T-cell (primary cell): ENCODE data around the gene CCDC88B. TPM values are rescaled to one million over a fixed set of nuclear protein-coding genes. Genes with fewer than 3 reads are reported as not detected.

Experiments
- ATAC-seq, 4 experiments: fragments of 200-7000 bp in 3 of 4; fragments of 150-1000 bp in 1 of 4; cut with Tn5 transposase; replicated peaks in 1 of 4; 1 replicate in 3 of 4; 2 replicates in 1 of 4; pipeline ENCODE4 v1.10.0; 2021; ENCODE audit warnings: moderate library complexity in 3 of 4, mild to moderate bottlenecking in 2 of 4, moderate number of reproducible peaks in 1 of 4
- CTCF ChIA-PET, 2 donors: fragments of 300-600 bp; sonication (Branson Sonifier 250); formaldehyde crosslinking; loops; one replicate each; lab custom pipeline; 2022; ENCODE audit warnings: antibody characterized with exemption in 2 of 2; lab: Charles Lee
- POLR2A ChIA-PET, 2 donors: fragments of 300-600 bp; sonication (Branson Sonifier 250); formaldehyde crosslinking; loops; one replicate each; lab custom pipeline; 2022; ENCODE audit warnings: antibody characterized with exemption in 2 of 2; lab: Charles Lee
- DNase-seq, 35 experiments: peaks; one replicate each; pipeline versions ENCODE4 v3.0.0 to v3.0.0-alpha.2; 2013 to 2023
- H3K27ac ChIP-seq: one replicate; pipeline ENCODE4 v1.5.1; 2013; ENCODE audit warnings: low read length
- H3K27me3 ChIP-seq, 2 experiments: replicated peaks in 1 of 2; 1 replicate in 1 of 2; 2 replicates in 1 of 2; pipeline versions ENCODE4 v1.6.1 to v1.7.0; 2013; ENCODE audit warnings: low read length in 1 of 2, mixed read lengths in 1 of 2; ENCODE audit not compliant: control insufficient read depth in 2 of 2, insufficient read depth in 2 of 2; ENCODE audit errors: extremely low read depth in 1 of 2
- H3K36me3 ChIP-seq, 2 donors: 1 replicate in 1 of 2; 2 replicates in 1 of 2; pipeline versions ENCODE4 v1.6.1 to v1.7.0; 2013; ENCODE audit warnings: low read length in 1 of 2; ENCODE audit not compliant: control insufficient read depth in 2 of 2, insufficient read depth in 1 of 2; ENCODE audit errors: extremely low read depth in 1 of 2
- H3K4me1 ChIP-seq, 2 experiments: 1 replicate in 1 of 2; 2 replicates in 1 of 2; pipeline versions ENCODE4 v1.6.1 to v1.7.0; 2013; ENCODE audit warnings: low read length in 2 of 2, mixed read lengths in 1 of 2; ENCODE audit not compliant: insufficient read depth in 2 of 2, control insufficient read depth in 1 of 2; ENCODE audit errors: extremely low read depth in 1 of 2
- H3K4me3 ChIP-seq, 2 donors: 1 replicate in 1 of 2; 2 replicates in 1 of 2; pipeline versions ENCODE4 v1.5.1 to v1.7.0; 2013; ENCODE audit warnings: mild to moderate bottlenecking in 2 of 2, low read length in 1 of 2, moderate library complexity in 1 of 2; ENCODE audit not compliant: control insufficient read depth in 1 of 2; ENCODE audit errors: extremely low read depth in 1 of 2
- H3K9me3 ChIP-seq: 2 replicates; pipeline ENCODE4 v1.7.0; 2013
- H3K27ac Mint-ChIP-seq, 2 donors: one replicate each; pipeline ENCODE4 v1.8.0; 2020 to 2021; ENCODE audit warnings: mild to moderate bottlenecking in 2 of 2, mixed read lengths in 2 of 2
- H3K27me3 Mint-ChIP-seq, 2 donors: one replicate each; pipeline ENCODE4 v1.8.0; 2021 to 2022; ENCODE audit warnings: mixed read lengths in 2 of 2
- H3K36me3 Mint-ChIP-seq: one replicate; pipeline ENCODE4 v1.8.0; 2021; ENCODE audit warnings: mixed read lengths
- H3K4me1 Mint-ChIP-seq, 3 donors: one replicate each; pipeline ENCODE4 v1.8.0; 2020 to 2022; ENCODE audit warnings: mixed read lengths in 3 of 3, mild to moderate bottlenecking in 1 of 3
- H3K4me3 Mint-ChIP-seq, 3 donors: one replicate each; pipeline ENCODE4 v1.8.0; 2020 to 2022; ENCODE audit warnings: mild to moderate bottlenecking in 3 of 3, mixed read lengths in 3 of 3, moderate library complexity in 3 of 3
- H3K9me3 Mint-ChIP-seq, 3 donors: one replicate each; pipeline ENCODE4 v1.8.0; 2020 to 2022; ENCODE audit warnings: mixed read lengths in 3 of 3
- WGBS: methylation state at CpG from one replicate; pipeline ENCODE4 v1.1.5; 2013; ENCODE audit warnings: missing lambda C conversion rate; ENCODE audit not compliant: insufficient coverage; 5-methylcytosine and 5-hydroxymethylcytosine counted together
- total RNA-seq, 35 experiments: library from RNA in 6 of 35; stranded (reverse) in 6 of 35; fragments of 120-200 nt in 1 of 35; gene quantifications; one replicate each; pipeline versions ENCODE4 v1.2.1 to v1.2.4 and lab custom pipeline; 2013 to 2026

CCDC88B gene
- total RNA-seq, 5 donors from 2014 or later (not counting 1 experiment from before 2014, with no cell fraction given), result 132 to 144 (median 133) TPM

GRCh38 chr11:64356498-64357411 is 16.8 kb downstream of the CCDC88B start:
- H3K4me3 ChIP-seq, result no peak overlapping the region
- no peaks in the 10 kb centered on the region for H3K27me3 ChIP-seq
- Mint-ChIP-seq H3K9me3 (no peaks in the 10 kb centered on the region), H3K27me3 (no peaks in the 10 kb centered on the region), H3K4me1 (peaks cover 24 to 35% (median 29%) of the 10 kb centered on the region in 3 donors), H3K27ac (peak overlapping the region; percentile 63 to 84), H3K36me3 (peaks cover 4% of the 10 kb centered on the region), H3K4me3 (peak overlapping the region in 2 of 3 donors; percentile 52 to 59)
- CTCF ChIA-PET, result interaction anchor here (0.6 to 0.9 kb wide), 5 partner anchors 14 to 1935 kb away, joined by 3 to 13 read pairs (median 3); no protein-coding TSS in a partner anchor
- 97% methylated on average over 15 of the region's 25 CpGs for WGBS
- no peak for ATAC-seq
- peaks cover 14 to 47% of the 10 kb centered on the region in 2 experiments for H3K4me1 ChIP-seq
- no peak overlapping the region for H3K27ac ChIP-seq
- peaks cover 6 to 38% of the 10 kb centered on the region in 2 donors for H3K36me3 ChIP-seq
- POLR2A ChIA-PET, result no interaction called here
- DNase-seq, result peak in 2 of 35 experiments; percentile 27 to 34
- H3K9me3 ChIP-seq, result no peaks in the 10 kb centered on the region

GRCh38 chr11:64357446-64357845 is 17.4 kb downstream of the CCDC88B start:
- peak overlapping the region in 2 of 3 donors; percentile 71 to 97 for H3K4me3 Mint-ChIP-seq
- no peaks in the 10 kb centered on the region for H3K27me3 ChIP-seq
- no peak overlapping the region for H3K4me3 ChIP-seq
- no peaks in the 10 kb centered on the region for H3K27me3 Mint-ChIP-seq
- H3K4me1 ChIP-seq, result peaks cover 14 to 47% of the 10 kb centered on the region in 2 experiments
- POLR2A ChIA-PET, result no interaction called here
- DNase-seq (no peak), ATAC-seq (no peak)
- no peaks in the 10 kb centered on the region for H3K9me3 Mint-ChIP-seq
- peaks cover 8% of the 10 kb centered on the region for H3K36me3 Mint-ChIP-seq
- peaks cover 24 to 37% (median 31%) of the 10 kb centered on the region in 3 donors for H3K4me1 Mint-ChIP-seq
- peaks cover 4 to 39% of the 10 kb centered on the region in 2 donors for H3K36me3 ChIP-seq
- CTCF ChIA-PET, result no interaction called here
- H3K27ac Mint-ChIP-seq, result peak overlapping the region; percentile 59 to 85
- no peak overlapping the region for H3K27ac ChIP-seq
- H3K9me3 ChIP-seq, result no peaks in the 10 kb centered on the region
- WGBS, result 100% methylated on average over 2 of the region's 6 CpGs

DNA sequence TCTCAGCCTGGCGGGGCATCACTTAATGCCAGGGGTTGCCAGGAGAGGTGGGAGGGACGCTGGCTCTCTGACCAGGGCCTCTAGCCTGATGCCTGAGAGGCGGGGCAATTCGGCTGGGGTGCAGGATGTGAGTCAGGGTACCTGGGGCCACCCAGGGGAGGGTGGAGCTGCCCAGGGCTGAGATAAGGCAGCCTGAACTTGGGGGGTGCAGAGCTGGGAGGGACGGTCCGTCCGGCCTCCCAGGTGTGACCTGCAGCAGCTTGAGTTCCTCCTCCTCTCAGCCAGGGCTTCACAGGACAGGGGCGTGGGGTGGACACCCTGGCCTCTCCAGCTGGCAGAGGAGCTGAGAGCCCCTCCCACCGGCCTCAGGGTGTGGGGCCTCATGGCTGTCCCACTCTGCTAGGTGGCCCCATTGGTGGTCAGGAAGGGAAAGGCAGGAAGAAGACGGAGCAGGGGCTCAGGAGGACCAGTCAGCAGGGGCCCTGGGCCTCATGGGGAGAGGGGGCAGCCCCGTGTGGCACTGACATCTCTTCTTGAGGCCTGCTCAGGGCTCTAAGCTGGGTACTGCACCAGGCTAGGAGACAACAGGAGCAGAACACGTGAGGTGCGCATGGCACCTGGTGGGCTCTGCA is 18.0 kb downstream of the CCDC88B start:
- no peaks in the 10 kb centered on the region for H3K9me3 ChIP-seq
- Mint-ChIP-seq H3K4me3 (peak overlapping the region; percentile 71 to 97 (median 72)), H3K27me3 (no peaks in the 10 kb centered on the region), H3K27ac (peak overlapping the region; percentile 59 to 85), H3K9me3 (no peaks in the 10 kb centered on the region), H3K4me1 (peaks cover 24 to 37% (median 31%) of the 10 kb centered on the region in 3 donors), H3K36me3 (peaks cover 12% of the 10 kb centered on the region)
- H3K27me3 ChIP-seq, result no peaks in the 10 kb centered on the region
- ChIA-PET CTCF (no interaction called here), POLR2A (no interaction called here)
- ATAC-seq (peak in 2 of 4 experiments; percentile 22 to 68), DNase-seq (peak in 6 of 35 experiments; percentile 18 to 66 (median 52))
- peak overlapping the region; percentile 60 for H3K27ac ChIP-seq
- WGBS, result 64% methylated on average over 9 of the region's 13 CpGs
- peaks cover 14 to 47% of the 10 kb centered on the region in 2 experiments for H3K4me1 ChIP-seq
- peaks cover 5 to 37% of the 10 kb centered on the region in 2 donors for H3K36me3 ChIP-seq
- H3K4me3 ChIP-seq, result peak overlapping the region; percentile 54 to 80

DNA sequence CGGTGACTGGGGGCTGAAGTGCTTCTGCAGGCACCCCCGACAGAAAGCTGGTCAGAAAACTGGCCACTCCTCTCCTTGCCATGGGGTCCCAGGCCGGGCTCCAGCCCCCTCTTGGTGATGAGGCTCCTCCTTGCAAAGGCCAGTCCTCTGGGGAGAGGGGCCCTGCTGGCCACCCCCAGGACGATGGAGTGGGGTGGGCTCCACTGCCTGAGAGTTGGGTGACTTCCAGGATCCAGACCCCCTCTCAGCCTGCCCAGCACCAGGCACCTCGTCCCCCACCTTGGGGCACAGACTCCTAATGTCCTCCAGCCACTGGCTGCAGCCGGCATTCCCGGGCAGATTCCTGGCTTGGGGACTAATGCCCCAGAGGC is 18.5 kb downstream of the CCDC88B start:
- Mint-ChIP-seq H3K4me1 (peaks cover 24 to 37% (median 31%) of the 10 kb centered on the region in 3 donors), H3K9me3 (no peaks in the 10 kb centered on the region), H3K4me3 (peak overlapping the region; percentile 71 to 97 (median 72)), H3K36me3 (peaks cover 13% of the 10 kb centered on the region), H3K27me3 (no peaks in the 10 kb centered on the region), H3K27ac (no peak overlapping the region)
- WGBS, result 40% methylated on average over 5 of the region's 7 CpGs
- DNase-seq (no peak), ATAC-seq (no peak)
- H3K9me3 ChIP-seq, result no peaks in the 10 kb centered on the region
- peak overlapping the region; percentile 60 for H3K27ac ChIP-seq
- no peaks in the 10 kb centered on the region for H3K27me3 ChIP-seq
- H3K4me1 ChIP-seq, result peaks cover 14 to 47% of the 10 kb centered on the region in 2 experiments
- ChIA-PET CTCF (no interaction called here), POLR2A (no interaction called here)
- peaks cover 9 to 36% of the 10 kb centered on the region in 2 donors for H3K36me3 ChIP-seq
- peak overlapping the region; percentile 54 to 80 for H3K4me3 ChIP-seq

- peaks cover 14 to 47% of the 10 kb centered on the region in 2 experiments for H3K4me1 ChIP-seq
- ATAC-seq (peak; percentile 77 to 85 (median 82)), DNase-seq (peak in 15 of 35 experiments; percentile 13 to 70 (median 38))
- no peaks in the 10 kb centered on the region for H3K27me3 ChIP-seq
- Mint-ChIP-seq H3K4me3 (peak within 1 kb of the TSS; percentile 90 to 97 (median 91)), H3K27ac (peak within 1 kb of the TSS; percentile 85 to 87), H3K9me3 (no peaks in the 10 kb centered on the region), H3K36me3 (peaks cover 14% of the 10 kb centered on the region), H3K4me1 (peaks cover 24 to 37% (median 31%) of the 10 kb centered on the region in 3 donors), H3K27me3 (no peaks in the 10 kb centered on the region)
- H3K36me3 ChIP-seq, result peaks cover 14 to 35% of the 10 kb centered on the region in 2 donors
- POLR2A ChIA-PET, result no interaction called here
- CTCF ChIA-PET, result no interaction called here
- peak within 1 kb of the TSS; percentile 60 for H3K27ac ChIP-seq
- no peaks in the 10 kb centered on the region for H3K9me3 ChIP-seq
- under 1% methylated on average over 69 of the region's 70 CpGs for WGBS
- peak within 1 kb of the TSS; percentile 80 to 85 for H3K4me3 ChIP-seq
These were observed 19.1 kb downstream of the CCDC88B start, which contains the start of gene RPS6KA4 for GRCh38 chr11:64358907-64359711. RPS6KA4 (plus strand) TSS chr11:64359162; CDS start chr11:64359236, 74 bp downstream.
